Pulmonary artery endothelial cell (primary cell): Measurements from ENCODE around the gene NCL. TPM values are rescaled to one million over a fixed set of nuclear protein-coding genes. Genes with fewer than 3 reads are reported as not detected.
"Not testable (repeated sequence)": the region's sequence is repeated elsewhere in the genome, so short reads cannot be mapped to it uniquely, and the experiment has no call there.

Source experiments
- DNase-seq: peaks from one replicate; pipeline ENCODE4 v3.0.0-alpha.2; 2011; ENCODE audit warnings: low read depth, low spot score
- total RNA-seq: library from RNA; depleted of rRNA; stranded (reverse); fragments of >200 nt; gene quantifications from 2 replicates; pipeline ENCODE4 v1.2.3, GENCODE V29; 2014

Gene NCL
- total RNA-seq, 1 donor from 2014 or later = 409 TPM

DNA sequence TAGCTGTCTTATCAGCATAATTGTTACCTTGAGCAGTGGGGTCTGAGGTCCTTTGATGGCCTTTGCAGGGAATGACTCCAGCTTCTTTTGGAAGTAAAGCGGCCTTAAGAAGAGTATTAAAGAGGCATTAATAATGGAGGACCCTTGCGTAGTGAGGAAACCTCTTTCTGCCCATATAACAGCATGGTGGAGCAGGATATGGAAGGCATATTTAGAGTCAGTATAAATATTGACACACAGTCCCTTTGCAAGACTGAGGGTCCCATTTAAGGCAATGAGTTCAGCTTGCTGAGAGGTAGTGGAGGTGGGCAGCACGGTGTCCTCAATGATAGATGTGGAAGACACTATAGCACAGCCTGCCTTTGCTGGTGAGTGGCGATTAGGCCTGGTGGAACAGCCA, 32.7 kb downstream of the NCL start:
- DNase-seq = no peak

DNA sequence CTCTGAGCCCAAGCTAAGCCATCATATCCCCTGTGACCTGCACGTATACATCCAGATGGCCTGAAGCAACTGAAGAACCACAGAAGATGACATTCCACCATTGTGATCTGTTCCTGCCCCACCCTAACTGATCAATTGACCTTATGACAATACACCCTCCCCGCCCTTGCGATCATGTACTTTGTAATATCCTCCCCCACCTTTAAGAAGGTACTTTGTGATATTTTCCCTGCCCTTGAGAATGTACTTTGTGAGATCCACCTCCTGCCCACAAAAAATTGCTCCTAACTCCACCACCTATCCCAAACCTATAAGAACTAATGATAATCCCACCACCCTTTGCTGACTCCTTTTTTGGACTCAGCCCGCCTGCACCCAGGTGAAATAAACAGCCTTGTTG, 33.8 kb downstream of the NCL start:
- DNase-seq = not testable (repeated sequence)

DNA sequence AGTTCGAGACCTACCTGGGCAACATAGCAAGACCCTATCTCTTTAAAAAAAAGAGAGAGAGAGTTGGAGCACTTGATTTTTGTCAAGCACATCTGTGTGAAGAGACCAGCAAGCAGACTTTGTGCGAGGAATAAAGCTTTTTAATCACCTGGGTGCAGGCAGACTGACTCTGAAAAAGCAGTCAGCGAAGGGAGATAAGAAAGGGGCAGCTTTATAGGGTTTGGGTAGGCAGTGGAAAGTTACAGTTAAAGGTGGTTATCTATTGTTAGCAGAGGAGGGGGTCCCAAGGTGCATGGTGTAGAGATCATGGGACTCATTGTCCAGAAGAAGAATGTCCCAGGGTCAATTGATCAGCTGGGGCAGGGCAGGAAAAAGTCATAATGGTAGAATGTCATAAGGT, 34.4 kb downstream of the NCL start:
- no peak for DNase-seq

DNA sequence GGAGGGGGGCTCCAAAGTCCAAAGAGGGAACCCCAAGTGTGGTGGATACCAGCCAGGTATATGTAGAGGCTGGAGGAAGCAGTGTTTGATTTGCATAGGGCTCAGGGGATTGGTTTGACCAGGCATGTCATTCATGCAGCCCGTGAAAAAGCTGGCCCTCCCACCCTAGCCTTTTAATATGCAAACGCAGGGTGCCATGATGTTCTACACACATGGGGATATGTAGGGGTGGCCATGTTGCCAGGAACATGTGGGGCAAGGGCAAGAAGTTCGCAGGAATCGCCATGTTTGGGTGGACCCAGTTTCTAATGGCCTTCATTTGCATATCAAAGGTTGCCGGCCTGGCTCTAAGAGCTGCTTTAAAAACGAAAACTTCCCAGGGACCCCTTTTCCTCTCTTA, 35.1 kb downstream of the NCL start:
- no peak for DNase-seq

DNA sequence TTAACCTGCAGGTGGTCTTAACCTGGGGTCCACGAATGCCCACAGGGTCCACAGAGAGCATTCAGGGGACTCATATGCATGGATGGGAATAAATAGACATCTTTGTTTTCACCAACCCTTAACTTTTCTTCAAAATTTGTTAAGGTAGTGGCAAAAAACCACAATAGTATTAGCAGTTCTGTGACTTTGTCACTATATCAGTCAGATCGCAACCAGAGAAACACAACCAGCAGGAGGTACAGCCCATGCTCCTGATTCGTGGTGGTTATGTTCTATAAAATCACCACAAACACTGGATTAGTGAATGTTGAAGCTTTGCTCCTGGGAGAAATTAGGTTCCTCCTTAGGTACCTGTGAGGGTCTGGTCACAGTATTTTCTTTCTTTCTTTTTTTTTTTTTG, 37.2 kb downstream of the NCL start:
- DNase-seq = no peak

DNA sequence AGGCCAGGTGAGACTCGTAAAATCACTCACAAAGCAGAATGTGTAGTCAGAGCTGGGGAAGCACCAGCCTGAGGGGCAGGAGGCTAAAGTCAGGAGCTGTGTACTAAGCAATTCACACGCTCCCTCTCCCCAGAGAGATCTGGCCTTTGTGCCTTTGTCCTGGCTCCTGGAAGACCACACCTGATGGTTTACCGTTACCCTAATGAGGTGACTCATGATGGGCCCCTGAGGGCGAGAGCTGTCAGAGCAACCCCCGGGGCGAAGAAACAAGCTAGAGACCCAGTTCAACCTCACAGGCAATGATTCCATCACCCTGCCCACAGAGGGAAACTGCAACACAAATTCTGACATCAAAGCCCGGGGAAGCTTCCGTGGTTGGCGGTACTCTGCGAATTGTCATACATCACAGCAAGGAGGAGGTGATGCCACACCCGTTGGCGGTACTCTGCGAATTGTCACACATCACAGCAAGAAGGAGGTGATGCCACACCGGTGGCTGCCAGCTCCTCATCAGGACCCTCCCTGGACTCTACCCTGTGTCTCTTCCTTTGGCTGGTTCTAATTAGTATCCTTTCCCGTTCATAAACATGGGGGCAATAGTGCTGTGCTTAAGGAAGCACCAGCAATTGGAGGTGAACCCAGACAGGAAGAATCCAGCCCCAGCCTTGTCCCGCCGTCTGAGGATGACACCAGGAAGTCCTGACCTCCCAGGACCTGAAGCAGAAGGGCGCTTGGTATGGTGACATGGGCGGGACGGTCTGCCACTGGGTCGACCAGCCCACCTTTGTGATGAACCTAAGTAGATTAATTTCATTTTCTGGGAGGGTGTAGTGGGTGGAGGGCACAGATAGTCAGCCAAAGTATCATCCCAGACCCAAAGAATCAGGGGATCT, 38.2 kb downstream of the NCL start:
- DNase-seq = no peak

GRCh38 chr2:231425291-231425810, 38.9 kb downstream of the NCL start:
- no peak for DNase-seq

DNA sequence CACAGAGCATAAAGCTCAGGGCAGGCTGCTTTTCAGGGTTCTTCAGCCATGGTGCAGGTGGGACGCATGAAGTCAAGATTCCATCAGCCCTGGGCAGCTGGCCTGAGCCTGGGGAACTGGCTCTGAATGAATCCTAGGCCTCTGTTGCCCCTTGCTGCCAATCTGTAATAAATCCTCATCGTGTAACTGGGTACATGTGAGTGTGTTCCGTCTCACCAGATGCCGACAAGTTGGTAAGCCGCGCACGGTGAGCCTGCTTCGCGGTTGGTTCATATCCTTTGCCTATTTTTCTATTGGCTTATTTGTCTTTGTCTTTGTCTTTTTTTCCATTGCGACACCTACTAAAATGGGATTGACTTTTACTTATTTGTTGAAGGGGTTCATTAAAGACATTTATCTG, 41.1 kb downstream of the NCL start:
- DNase-seq = no peak

GRCh38 chr2:231422056-231422455, 42.2 kb downstream of the NCL start:
- no peak for DNase-seq

DNA sequence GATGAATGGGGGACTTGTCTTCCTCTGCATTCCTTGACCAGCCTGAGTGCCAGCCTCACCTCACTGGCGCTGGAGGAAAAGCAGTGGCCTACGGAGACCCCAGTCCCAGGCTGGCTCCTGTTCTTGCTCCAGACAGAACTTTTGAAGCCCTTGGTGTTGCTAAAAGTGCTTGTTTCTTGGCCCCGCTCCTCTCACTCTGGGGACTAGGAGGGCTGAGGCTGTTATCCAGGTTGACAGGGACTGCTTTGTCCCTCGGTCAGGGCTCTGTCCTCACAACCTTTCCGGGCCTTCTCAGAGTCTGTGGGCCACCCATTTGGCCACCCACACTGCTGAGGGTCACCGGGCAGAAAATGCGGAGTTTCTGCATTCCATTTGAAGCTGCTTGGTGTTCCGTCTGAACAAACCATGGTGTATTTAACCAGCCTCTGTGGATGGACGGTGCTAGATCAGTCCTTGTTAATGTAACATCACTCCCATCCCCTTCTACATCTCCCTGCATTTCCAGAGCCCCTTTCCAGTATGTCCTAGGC, 43.2 kb downstream of the NCL start:
- no peak for DNase-seq

GRCh38 chr2:231418820-231419640, 45.3 kb downstream of the NCL start:
- no peak for DNase-seq

DNA sequence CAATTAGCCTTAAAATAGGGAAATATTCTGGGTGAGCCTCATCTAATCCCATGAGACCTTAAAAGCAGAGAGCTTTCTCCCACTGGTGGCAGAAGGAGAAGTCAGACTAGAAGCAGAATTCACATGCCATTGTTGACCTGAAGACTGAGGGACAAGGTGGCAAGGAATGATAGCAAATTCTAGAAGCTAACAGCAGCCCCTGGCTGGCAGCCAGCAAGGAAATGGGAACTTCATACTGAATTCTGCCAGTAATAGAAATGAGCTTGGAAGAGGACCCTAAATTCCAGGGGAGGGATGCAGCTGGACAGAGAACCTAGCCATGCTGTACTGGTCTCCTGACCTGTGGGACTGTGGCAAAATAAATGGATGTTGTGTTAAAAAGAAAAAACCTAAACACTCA, 49.3 kb downstream of the NCL start:
- DNase-seq = no peak

GRCh38 chr2:231413921-231414476, 50.3 kb downstream of the NCL start:
- no peak for DNase-seq

GRCh38 chr2:231413456-231413855, 50.8 kb downstream of the NCL start:
- no peak for DNase-seq

- DNase-seq = no peak
These were observed 51.7 kb downstream of the NCL start for GRCh38 chr2:231412618-231412963.

GRCh38 chr2:231411831-231412617, 52.3 kb downstream of the NCL start:
- no peak for DNase-seq

DNA sequence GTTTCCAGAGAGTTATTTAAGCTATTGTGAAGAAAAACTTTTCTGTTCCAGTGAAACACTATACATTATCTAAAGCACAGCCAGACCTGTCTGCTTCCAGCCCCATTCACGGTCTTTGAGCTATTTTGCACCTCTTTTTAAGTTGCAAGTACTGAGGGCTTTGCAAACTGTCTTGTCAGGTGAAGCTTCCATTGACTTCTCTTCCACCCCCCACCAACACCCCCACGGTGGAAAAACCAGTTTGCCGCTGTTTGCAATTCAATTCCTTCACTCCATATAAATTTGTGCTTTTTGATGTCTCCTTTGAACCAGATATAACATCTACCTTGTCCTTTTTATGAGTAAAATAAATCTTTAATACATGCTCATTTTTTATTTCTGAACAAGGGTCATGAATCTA, 53.0 kb downstream of the NCL start:
- DNase-seq = no peak

DNA sequence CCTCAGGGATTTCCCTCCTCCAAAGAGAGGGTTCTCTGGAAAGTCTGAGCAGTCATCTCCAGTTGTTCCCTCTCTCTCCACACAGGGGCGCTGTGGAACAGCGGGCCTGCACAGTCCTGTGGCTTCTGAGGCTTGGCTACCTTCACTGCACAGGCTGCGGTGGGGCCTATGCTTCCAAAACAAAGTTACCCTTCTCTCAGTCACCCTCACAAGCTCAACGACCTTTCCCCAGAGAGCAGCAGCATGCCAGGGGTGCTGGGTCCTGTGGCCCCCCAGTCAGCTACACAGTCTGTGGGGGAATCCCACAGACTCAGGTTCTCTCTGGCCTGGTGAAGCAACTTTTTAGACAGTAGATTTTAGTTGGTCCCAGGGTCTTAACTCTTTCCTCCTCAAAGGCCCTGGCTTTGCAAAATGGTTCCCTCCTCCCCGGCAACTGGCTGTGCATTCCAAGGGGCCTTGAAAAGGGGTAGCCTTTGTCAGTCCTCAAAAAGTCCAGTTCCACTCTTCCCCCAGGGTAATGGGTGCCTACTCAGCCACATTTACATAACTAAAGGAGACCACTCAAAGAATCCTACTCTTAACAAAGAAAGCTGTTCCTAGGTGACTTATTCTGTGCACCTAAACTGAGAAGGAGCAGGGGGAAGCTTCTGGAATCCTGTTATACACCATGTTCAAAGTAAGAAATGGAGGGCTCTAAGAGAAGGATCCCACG, 53.8 kb downstream of the NCL start:
- no peak for DNase-seq

DNA sequence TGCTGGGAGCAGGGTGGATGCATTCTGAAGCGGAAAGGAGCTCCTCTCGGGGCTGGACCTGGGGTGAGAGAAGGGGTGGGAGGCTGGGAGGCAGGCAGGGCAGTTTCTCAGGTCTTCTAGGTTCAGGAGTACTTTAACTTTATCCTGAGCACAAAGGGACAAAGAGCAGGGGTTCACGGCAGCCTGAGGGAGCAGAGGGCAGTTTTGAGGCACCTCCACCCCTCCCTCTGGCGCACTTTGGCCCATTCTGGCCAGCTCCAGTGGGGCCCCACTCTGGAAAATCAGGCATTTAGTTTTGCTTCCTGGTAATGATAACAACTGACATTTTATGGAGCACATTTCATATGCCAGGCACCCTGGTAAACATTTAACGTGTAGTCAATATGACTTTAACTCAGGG, 54.5 kb downstream of the NCL start:
- no peak for DNase-seq

- not testable (repeated sequence) for DNase-seq
These were observed 56.0 kb downstream of the NCL start for GRCh38 chr2:231408304-231408703.
